PC-9 (cell line): ENCODE results near the gene VPS8. TPM values are rescaled to one million over a fixed set of nuclear protein-coding genes. Genes with fewer than 3 reads are reported as not detected.

Source experiments
- BruUV-seq: library from RNA; stranded (reverse); fragments of 400-500 nt; replicated peaks from 2 replicates; lab custom pipeline; 2021; lab: Mats Ljungman, UMichigan
- CTCF ChIA-PET: fragments of 300-600 bp; sonication (Branson Sonifier 250); formaldehyde crosslinking; loops from one replicate; lab custom pipeline; 2022; ENCODE audit warnings: antibody characterized with exemption; lab: Charles Lee
- POLR2A ChIA-PET: fragments of 300-600 bp; sonication (Branson Sonifier 250); formaldehyde crosslinking; loops from one replicate; lab custom pipeline; 2022; ENCODE audit warnings: antibody characterized with exemption; ENCODE audit not compliant: unreplicated experiment; lab: Charles Lee
- DNase-seq, 2 experiments: peaks; one replicate each; pipeline versions ENCODE4 v3.0.0 to v3.0.0-alpha.2; 2015 to 2022; ENCODE audit warnings: mixed read lengths in 1 of 2
- H2AFZ ChIP-seq: fragments of 200-600 bp; sonication (generic); 2 replicates; pipeline ENCODE4 v1.8.1; 2017; ENCODE audit warnings: antibody characterized with exemption
- H3F3A ChIP-seq: fragments of 200-600 bp; sonication (generic); 2 replicates; pipeline ENCODE4 v1.8.1; 2017; ENCODE audit warnings: antibody characterized with exemption, mild to moderate bottlenecking, low read depth; ENCODE audit not compliant: insufficient read depth
- H3K27ac ChIP-seq: fragments of 200-600 bp; sonication (generic); 2 replicates; pipeline ENCODE4 v1.6.1; 2016; ENCODE audit warnings: mixed run types
- H3K27me3 ChIP-seq: fragments of 200-600 bp; sonication (generic); 2 replicates; pipeline ENCODE4 v1.6.1; 2016; ENCODE audit warnings: low read depth, mixed run types; ENCODE audit not compliant: insufficient read depth
- H3K36me3 ChIP-seq: fragments of 200-600 bp; sonication (generic); 2 replicates; pipeline ENCODE4 v1.6.1; 2016; ENCODE audit warnings: low read depth, mixed run types
- H3K4me1 ChIP-seq: fragments of 200-600 bp; sonication (generic); replicated peaks from 2 replicates; pipeline ENCODE4 v1.6.1; 2016; ENCODE audit warnings: mixed run types; ENCODE audit not compliant: insufficient read depth
- H3K4me2 ChIP-seq: fragments of 200-600 bp; sonication (generic); 2 replicates; pipeline ENCODE4 v1.6.1; 2017; ENCODE audit warnings: mixed run types
- H3K4me3 ChIP-seq: fragments of 200-600 bp; sonication (generic); 2 replicates; pipeline ENCODE4 v1.6.1; 2016; ENCODE audit warnings: mixed run types
- H3K79me2 ChIP-seq: fragments of 200-600 bp; sonication (generic); 2 replicates; pipeline ENCODE4 v1.6.1; 2017; ENCODE audit warnings: low read depth, mixed run types
- H3K9me2 ChIP-seq: fragments of 200-600 bp; sonication (generic); 2 replicates; pipeline ENCODE4 v1.8.1; 2017; ENCODE audit warnings: mild to moderate bottlenecking; ENCODE audit not compliant: insufficient read depth
- H3K9me3 ChIP-seq: fragments of 200-600 bp; sonication (generic); 2 replicates; pipeline ENCODE4 v1.8.1; 2016; ENCODE audit warnings: low read depth; ENCODE audit not compliant: insufficient read depth
- H4K20me1 ChIP-seq: fragments of 200-600 bp; sonication (generic); 2 replicates; pipeline ENCODE4 v1.8.1; 2017; ENCODE audit not compliant: insufficient read depth
- EZH2 ChIP-seq: fragments of 200-600 bp; sonication (generic); IDR thresholded peaks from 2 replicates; pipeline ENCODE4 v1.8.0; 2017; ENCODE audit warnings: antibody characterized with exemption, low read depth
- intact Hi-C: fragments of 100-400 bp; cut with micrococcal nuclease; formaldehyde crosslinking; loops from one replicate; pipeline ENCODE4 v1.10.0; 2022; ENCODE audit not compliant: unreplicated experiment
- total RNA-seq: library from RNA; stranded (reverse); gene quantifications from 2 replicates; pipeline ENCODE4 v1.2.3, GENCODE V29; 2021
- TF ChIP-seq, protein P1 (sequence below): fragments of 200-600 bp; sonication (generic); conservative IDR thresholded peaks from 2 replicates; pipeline ENCODE4 v1.6.1; 2017; ENCODE audit warnings: mixed run types, antibody characterized with exemption, mild to moderate bottlenecking, moderate library complexity

VPS8 gene
- total RNA-seq, 1 experiment from 2014 or later = 80.8 TPM

DNA sequence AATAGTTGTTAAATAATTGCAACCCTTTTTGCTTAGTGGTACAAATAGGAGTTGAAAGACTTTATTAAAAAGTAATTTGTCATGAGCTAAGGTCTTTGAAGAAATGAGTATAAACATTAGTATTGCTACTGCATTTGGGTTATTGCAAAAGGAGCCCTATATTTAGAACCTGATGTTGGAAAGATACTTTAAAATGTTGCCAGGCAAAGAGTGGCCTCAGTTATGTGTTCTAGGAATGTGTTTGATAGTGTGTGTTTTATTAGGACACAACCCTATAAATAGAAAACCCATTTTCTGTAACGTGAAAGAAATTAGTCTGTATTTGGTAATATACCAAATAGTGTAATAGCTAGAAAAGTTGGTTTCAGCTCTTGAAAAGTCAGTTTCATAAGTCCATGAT is 10.7 kb downstream of the VPS8 start:
- ChIA-PET CTCF (no interaction called here), POLR2A (interaction anchor here (0.6 kb wide), 2 partner anchors 11 to 67 kb away, joined by 3 to 5 read pairs; partner anchors contain the start of gene VPS8)

DNA sequence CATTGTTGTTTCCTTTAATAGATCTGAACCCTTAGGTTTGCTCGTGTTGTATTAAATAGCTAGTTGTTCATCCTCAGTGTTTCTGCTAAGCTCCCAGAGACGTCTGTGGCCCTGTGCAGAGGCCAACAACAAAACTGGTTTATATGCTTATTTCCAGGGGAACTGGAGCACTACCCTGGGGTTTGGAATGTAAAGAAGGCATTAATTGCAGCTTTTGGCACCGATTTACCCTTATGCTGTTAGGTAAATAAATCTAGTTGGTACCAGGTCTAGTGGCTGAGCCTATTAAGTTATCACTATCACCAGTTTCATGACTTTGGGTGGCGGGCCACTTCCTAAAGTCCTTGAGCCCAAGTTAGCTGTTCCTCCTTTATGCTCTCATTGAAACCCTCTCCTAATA is 12.0 kb downstream of the VPS8 start:
- ChIA-PET POLR2A (no interaction called here), CTCF (interaction anchor here (0.6 kb wide), 1 partner anchor 29 kb away, joined by 8 read pairs; no protein-coding TSS in a partner anchor)
- no peak overlapping the region for H3K27ac ChIP-seq
- TF ChIP-seq, protein P1, sequence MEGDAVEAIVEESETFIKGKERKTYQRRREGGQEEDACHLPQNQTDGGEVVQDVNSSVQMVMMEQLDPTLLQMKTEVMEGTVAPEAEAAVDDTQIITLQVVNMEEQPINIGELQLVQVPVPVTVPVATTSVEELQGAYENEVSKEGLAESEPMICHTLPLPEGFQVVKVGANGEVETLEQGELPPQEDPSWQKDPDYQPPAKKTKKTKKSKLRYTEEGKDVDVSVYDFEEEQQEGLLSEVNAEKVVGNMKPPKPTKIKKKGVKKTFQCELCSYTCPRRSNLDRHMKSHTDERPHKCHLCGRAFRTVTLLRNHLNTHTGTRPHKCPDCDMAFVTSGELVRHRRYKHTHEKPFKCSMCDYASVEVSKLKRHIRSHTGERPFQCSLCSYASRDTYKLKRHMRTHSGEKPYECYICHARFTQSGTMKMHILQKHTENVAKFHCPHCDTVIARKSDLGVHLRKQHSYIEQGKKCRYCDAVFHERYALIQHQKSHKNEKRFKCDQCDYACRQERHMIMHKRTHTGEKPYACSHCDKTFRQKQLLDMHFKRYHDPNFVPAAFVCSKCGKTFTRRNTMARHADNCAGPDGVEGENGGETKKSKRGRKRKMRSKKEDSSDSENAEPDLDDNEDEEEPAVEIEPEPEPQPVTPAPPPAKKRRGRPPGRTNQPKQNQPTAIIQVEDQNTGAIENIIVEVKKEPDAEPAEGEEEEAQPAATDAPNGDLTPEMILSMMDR = no peak
- TF ChIP-seq EZH2 = no peak
- no TSS peak for BruUV-seq
- no peaks in the 10 kb centered on the region for H3K4me1 ChIP-seq
- no peak for DNase-seq
- no peaks in the 10 kb centered on the region for H3K36me3 ChIP-seq
- H3K79me2 ChIP-seq = no peaks in the 10 kb centered on the region
- peaks cover 19% of the 10 kb centered on the region for H4K20me1 ChIP-seq
- H3K27me3 ChIP-seq = no peaks in the 10 kb centered on the region
- no peak overlapping the region for H3K4me3 ChIP-seq
- no peak overlapping the region for H3K4me2 ChIP-seq
- no peak overlapping the region for H2AFZ ChIP-seq
- no peaks in the 10 kb centered on the region for H3F3A ChIP-seq
- intact Hi-C loops = no loop called here
- no peaks in the 10 kb centered on the region for H3K9me2 ChIP-seq
- no peaks in the 10 kb centered on the region for H3K9me3 ChIP-seq

More for the DNA sequence above, 10.7 kb downstream of the VPS8 start:
- H2AFZ ChIP-seq = no peak overlapping the region
- DNase-seq = no peak
- no peaks in the 10 kb centered on the region for H3K4me1 ChIP-seq
- peaks cover 17% of the 10 kb centered on the region for H4K20me1 ChIP-seq
- no peak overlapping the region for H3K4me2 ChIP-seq
- H3K27ac ChIP-seq = no peak overlapping the region
- H3K9me2 ChIP-seq = no peaks in the 10 kb centered on the region
- TF ChIP-seq EZH2 = no peak
- TF ChIP-seq, protein P1 = no peak
- no peaks in the 10 kb centered on the region for H3K79me2 ChIP-seq
- no TSS peak for BruUV-seq
- H3K4me3 ChIP-seq = no peak overlapping the region
- intact Hi-C loops = no loop called here
- H3F3A ChIP-seq = no peaks in the 10 kb centered on the region
- no peaks in the 10 kb centered on the region for H3K9me3 ChIP-seq
- H3K27me3 ChIP-seq = no peaks in the 10 kb centered on the region
- H3K36me3 ChIP-seq = no peaks in the 10 kb centered on the region

DNA sequence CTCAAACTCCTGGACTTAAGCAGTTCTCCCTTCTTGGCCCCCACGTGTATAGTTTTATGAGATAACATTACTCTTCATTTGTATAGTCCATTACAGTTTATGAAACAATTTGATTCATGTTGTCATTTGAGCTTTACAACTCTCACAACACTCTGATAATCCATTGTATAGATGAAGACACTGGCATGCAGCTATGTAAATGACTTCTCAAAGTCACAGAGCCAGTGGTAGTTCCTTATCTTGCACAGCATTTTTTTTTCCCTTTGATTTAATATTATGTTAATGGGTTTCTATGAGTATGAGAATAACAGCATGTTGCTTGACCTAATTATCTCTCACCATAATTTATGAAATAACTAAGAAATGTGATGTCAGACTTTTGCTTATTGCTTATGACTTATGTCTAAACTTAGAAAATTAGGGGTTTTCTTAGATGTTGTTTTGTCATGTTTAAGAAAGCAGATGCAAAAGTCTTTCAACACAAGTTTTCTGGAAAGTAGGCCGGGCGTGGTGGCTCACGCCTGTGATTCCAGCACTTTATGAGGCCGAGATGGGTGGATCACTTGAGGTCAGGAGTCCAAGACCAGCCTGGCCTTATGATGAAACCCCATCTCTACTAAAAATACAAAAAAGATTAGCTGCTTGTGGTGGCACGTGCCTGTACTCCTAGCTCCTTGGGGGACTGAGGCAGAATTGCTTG is 13.3 kb downstream of the VPS8 start:
- ChIA-PET POLR2A (no interaction called here), CTCF (no interaction called here)
- Histone ChIP-seq H3K27me3 (no peaks in the 10 kb centered on the region), H3K9me3 (no peaks in the 10 kb centered on the region), H3K27ac (no peak overlapping the region), H2AFZ (no peak overlapping the region), H3K9me2 (no peaks in the 10 kb centered on the region), H3F3A (no peaks in the 10 kb centered on the region), H3K36me3 (peaks cover 5% of the 10 kb centered on the region; the same call in 1 of the 2 replicates), H3K4me3 (no peak overlapping the region), H3K4me1 (no peaks in the 10 kb centered on the region), H3K4me2 (no peak overlapping the region), H3K79me2 (no peaks in the 10 kb centered on the region), H4K20me1 (peaks cover 19% of the 10 kb centered on the region)
- no peak for DNase-seq
- intact Hi-C loops = no loop called here
- no TSS peak for BruUV-seq
- no peak for TF ChIP-seq EZH2
- TF ChIP-seq, protein P1 = no peak
